Left hindlimb (tissue), 1 donor: Measurements from ENCODE around the gene SMO.
A peak's percentile ranks its signal among the peaks of the same experiment; 100 is the strongest.

ENCODE experiments used
- DNase-seq: peaks from one replicate; pipeline ENCODE4 v3.0.0-alpha.2; 2018

Gene SMO

DNA sequence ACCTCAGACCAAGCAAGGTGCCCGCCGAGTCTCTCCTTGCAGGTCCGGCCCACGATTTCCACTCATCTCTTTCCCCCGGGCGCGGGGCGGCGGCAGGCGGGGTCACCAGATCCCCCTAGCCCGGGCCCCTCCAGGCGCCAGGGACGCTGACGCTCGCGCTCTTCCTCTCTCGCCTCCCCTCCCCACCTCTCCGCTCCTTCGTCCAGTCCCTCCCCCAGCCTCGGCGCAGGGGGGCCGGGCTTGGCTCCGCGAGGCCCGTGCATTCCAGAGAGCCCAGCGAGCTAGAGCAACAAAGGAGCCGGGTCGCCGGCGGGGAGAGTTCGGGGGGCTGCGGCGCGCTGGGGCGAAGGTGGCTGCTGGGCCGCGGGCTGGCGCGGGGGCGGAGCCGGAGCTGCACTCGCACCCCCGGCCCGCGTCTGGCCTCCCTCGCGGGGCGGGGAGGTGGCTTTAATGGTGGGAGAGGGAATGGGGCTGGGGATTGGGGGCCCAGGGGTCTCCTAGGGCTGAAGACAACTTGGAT lies at the start of gene SMO:
TSS of gene SMO (plus strand) at position 262 of the 520 bp plus-strand sequence. CDS start 519 bp downstream, outside the sequence.
- DNase-seq, result peak; percentile 94

DNA sequence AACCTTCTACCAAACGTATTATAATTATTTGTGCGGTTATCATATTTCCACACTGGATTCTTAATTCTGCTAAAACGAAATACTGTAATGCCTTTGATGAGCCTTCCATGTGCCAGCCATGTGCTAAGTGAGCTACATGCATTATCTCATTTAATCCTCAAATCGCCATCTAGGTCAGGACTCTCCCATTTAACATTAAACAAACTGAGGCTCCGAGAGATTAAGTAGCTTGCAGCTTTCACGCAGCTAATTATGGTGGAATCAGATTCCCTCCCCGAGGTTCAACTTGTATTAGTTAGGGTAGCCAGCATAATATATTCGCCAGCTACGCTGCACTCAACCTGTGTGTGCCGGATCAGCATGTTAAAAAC lies 44.7 kb upstream of the SMO start:
- no peak for DNase-seq

DNA sequence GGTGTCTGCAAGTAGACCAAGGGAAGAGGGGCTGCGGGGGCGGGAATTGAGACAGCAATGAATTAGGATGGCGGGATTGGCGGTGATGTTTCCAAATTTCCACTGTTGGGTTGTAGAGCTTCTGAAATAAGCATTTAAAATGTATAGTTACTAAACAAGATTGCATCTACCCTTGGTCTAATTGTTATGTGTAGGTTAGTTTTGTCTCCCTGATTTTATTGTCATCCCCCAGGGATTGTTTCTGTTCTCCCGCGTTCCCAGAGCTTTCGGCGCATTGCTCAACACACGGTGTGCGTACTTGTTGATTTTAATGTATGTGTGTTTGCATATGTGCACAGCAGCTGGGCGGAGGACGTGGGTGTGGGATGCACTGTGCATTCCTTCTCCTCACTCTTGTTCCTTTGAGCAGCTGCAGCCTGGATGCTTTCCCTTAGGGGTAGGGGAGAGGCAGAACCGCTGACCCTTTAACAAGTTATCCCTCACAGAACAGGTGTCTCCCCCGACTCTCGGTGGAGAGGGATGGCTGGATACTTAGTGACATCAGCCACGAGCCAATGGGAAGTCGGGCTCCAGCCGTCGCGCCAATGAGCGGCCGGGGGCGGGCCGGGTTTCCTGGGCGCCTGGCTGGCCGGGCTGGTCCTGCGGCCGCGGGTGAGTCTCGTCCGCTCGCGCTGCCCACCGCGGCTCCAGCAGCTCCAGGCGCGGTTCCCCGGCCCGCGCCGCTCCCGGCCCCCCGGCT lies 44.2 kb upstream of the SMO start, which contains the start of gene TSPAN33:
TSS of gene TSPAN33 (plus strand) at position 613 of the 739 bp plus-strand sequence. CDS start 274 bp downstream, outside the sequence.
- DNase-seq, result peak; percentile 72

DNA sequence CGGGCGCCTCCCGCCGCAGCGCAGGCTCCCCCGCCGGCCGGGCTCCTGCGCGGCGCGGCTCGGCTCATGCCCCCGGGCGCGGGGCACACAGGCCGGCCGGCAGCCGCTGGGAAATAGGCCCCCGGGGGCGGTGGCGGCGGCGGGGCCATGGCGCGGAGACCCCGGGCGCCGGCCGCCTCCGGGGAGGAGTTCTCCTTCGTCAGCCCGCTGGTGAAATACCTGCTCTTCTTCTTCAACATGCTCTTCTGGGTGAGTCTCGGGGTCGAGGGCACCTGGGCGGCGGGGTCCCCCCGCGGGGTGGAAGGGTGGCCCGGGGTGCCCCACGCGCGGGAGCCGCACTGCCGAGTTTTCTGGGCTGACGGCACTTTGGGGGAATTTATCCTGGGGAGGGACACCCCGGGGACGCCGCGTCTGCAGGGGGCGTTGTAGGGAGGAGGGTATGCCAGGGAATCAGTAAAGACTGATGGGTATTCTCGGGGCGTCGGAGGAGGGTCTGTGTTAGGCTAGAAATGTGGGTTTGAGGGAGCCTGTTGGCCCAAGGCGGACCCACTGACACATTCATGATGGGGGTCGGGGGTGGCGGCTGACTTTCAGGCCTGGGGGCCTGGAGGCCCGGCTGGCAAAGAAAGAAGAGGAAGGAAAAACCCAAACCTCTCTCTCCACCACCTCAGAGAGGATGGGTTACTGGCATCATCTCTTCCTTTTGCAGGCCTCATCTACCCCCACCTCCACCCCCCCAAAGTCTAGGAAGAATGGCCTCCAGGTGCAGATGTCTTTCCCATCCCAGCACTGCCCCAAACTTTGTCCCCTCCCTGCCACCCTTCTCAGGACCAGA lies 43.4 kb upstream of the SMO start:
- DNase-seq, result no peak

DNA sequence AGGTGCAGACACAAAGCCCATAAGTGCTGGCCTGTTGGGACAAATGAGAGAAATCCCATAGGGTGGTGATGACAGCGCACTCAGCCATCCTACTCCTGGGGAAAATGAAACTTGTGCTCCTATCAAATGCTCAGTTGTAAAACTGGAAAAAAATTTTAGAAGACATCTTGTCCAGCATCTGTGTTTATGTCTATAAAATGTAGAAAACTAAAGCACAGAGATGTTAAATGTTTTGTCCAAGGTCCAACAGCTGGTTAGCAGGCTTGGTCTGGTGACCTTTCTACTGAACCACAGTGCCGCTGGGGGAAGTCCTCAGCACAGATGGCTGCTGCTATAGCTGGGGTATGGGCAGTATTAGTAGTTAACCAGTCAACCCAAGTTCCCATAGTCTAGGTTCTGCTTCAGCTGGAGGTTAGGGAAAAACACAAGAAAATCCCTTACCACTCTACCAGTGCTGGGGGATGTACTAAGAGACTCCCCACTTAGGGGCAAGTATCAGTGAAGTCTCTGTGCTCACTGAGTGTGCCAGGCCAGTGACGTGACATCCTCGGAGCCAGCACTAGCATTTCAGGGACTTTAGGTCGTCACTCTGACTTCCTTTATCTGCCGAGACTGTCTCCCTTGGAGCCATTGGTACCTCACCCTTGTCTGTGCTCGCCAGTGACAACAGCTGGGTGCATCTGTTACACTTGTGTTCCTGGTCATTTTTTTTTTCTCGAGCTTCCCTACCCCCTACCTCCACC lies 42.0 kb upstream of the SMO start:
- DNase-seq, result no peak

DNA sequence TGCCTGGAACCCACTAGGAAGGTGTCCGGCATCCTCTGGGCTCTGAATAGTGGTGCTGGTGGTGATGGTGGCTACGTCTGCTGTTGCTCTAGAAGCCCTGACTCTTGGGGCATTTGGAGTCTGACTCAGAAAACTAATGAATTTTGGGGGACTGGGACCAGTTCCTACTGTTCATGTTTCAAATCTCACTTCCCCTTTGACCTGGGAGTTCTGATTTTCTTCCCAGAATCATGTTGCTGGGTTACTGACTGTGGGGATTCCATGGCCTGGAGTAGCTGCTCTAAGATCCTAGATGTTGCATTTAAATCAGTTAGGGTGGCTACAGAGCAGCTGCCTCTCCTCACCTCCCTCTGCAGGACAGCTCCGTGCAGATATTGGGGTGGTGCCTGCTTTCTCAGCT lies 40.7 kb upstream of the SMO start:
- DNase-seq, result no peak

DNA sequence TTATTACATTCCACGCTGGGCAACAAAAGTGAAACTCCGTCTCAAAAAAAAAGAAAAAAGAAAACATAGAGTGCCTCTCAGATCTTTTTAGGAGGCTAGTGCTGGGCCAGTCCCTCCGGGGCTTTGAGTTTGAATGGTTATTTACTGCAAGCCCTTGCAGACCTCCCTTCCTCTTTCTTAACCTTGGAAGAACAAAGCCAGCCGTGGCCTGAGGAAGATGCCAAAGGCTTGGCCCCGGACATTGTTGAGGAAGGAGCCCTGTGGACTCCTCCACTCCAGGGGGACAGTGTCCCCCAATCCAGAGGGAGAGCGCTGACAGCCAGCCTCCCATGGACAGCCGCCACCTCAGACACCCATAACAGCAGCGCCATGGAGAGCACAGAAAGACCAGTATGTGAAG lies 38.9 kb upstream of the SMO start:
- no peak for DNase-seq

DNA sequence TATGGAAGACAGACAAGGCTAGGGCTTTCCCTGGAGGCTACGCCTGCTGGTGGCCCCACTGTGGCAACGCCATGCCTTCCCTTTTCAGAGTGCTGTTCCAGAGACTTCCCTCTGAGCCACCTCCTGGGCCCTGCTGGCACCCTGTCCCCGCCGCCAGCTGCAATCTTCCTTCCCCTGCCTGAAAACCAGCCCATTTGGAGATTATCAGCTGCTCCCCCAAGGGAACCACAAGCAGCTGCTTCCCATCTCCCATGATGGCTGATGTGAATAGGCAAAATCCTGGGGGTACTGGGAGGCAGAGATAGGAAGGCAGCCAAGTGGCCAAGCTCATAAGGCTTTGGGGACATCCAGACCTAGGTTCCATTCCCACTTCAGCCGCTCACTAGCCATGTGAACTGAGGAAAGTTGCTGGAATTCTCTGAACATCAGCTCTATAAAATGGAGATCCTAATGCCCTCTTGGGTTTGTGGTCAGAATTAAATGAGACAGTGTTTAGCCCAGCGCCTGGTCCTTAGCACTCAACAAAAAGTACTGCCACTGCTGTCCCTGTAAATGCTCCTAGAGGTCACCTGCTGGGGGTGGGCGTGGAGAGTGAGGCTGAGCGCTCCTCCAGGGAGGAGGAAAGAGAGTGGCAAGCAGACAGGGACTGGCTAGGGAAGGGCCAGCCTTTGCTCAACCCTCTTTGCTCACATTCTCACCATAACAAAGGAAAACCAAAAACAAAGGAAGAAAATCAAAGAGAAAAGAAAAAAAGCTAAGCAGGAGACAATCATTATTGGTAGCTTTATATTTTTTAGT lies 38.0 kb upstream of the SMO start:
- DNase-seq, result no peak

DNA sequence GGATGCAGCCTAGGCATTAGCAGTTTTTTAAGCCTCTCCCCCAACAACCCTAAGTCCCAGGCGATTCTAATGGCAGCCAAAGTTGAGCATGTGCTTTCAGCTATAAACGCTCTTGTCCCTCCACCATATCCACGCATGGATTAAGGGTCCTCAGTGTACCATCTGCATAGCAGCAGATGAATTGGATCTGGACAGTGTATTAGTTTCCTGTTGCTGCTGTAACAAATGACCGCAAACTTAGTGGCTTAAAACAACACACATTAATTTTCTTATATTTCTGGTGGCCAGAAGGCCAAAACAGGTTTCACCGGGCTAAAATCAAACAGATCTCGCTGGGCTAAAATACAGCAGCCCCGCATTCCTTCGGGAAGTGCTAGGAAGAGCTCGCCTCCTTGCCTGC lies 30.8 kb upstream of the SMO start:
- DNase-seq, result no peak

DNA sequence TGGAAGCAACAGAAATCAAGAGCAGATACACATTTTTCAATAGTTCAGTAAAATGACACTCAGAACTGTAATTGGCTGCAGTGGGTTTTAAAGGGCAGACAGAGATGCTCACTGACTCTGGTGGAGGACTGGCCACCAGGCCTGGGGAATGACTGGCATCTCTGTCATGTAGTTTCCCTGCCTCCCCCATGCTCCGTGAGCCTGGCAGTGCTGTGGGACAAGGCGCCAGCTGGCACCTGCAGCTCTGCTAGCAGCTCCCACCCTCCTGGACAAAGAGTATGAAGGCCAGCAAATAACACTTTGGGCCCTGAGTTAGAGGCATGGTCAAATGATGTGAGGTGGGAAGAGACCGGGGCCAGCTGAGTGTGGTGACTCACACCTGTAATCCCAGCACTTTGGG lies 28.9 kb upstream of the SMO start:
- DNase-seq, result no peak

DNA sequence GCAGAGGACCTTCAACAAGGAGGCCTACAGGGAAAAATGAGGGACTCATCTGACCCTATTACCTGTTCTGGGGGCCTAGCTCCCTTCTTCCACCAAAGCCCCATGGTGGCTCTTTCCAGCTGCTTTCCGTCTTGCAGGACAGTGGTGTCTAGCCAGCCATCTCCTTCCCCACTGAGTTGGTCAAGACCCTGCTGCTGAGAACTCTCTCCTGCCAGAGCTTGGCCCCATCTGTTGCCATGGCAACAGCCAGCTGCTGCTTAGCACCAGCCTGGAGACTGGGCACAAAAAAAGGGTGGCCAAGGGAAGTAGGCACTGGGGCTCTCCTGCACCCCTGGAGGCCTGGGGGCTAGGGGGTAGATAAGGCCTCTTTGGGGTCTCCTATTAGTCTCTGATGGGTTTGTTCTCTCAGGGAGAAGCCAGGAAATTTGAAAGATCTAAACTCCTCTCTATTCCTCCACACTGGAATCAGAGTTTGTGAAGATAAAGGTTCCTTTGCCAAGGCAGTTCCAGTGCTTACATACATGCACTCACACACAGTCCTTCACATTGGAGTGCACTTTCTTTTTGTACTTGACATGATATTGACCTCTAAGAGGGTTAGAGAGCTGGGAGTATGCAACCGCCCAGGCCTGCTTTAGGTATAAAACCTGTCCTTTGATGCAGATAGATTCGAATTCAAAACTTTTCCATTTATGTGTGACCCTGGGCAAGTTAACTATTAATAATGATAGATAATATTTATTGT lies 28.1 kb upstream of the SMO start:
- DNase-seq, result no peak

DNA sequence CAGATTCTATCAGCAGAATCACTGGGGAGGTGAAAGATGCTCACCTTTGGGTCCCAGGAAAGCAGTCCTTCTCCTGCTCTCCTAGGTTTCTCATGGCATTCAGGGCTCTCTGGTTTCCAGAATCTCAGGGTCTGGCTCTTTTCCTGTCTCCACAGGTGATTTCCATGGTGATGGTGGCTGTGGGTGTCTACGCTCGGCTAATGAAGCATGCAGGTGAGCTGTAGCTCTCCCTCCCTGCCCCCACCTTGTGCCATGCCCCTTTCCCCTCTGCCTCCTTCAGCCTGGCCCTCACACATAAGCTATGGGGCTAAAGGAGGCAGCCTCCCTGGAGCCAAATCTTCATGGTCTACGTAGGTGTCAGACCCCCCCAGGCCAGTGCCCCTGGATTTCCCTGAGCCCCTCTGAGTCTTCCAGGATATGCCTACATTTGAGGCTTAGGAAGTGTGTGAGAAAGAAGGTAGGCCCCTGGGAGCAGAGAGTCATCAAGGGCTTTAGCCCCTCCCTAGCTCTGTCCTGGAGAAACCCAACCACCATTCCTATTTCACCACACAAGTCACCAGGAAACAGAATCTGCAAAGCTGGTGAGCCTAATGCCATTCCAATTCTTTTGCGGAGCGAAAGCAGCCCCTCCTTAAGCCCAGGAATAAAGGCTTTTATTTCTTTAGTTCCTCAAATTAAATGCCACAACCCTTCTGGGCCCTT lies 26.8 kb upstream of the SMO start:
- DNase-seq, result no peak

DNA sequence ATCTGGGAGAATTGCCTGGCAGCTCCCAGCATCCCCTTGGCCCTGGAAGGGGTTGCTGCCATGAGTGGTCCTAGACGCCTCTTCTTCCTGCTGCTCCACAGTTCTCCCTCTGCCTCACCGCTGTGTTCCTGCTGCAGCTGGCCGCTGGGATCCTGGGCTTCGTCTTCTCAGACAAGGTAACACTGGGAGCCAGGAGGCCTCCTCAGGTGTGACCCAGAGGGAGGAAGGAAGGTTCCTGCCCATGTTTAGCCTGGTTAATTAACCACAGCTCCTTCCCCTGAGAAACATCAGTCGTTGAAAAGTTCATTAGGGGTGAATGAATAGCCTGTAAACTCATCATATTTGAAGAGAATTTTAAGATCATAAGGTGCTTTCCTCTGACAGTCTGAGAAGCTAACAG lies 25.7 kb upstream of the SMO start:
- DNase-seq, result no peak

DNA sequence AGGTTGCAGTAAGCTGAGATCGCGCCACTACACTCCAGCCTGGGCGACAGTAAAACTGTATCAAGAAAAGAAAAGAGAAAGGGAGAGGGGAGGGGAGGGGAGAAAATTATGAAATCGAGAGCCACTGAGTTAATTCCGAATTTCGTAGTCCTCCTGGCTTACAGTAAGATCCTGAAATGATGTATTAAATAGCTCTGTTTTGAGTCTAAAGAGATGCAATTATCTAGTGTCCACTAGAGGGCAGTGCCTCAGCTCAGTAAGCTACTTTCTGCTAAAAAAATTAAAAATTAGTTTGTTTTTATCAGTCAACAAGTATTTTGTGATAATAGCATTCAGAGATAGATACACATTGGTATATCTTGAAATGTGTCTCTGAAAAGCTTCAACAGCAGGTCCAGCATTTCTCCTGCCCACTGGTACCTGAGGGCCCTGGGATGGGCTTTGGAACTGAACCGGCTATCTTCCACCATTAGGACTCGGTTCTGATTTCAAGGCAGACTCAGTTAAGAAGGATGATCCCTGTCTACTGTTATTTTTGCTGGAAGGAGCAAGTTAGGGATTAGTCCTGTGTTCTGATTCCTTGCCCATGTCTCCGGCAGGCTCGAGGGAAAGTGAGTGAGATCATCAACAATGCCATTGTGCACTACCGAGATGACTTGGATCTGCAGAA lies 24.4 kb upstream of the SMO start:
- no peak for DNase-seq

DNA sequence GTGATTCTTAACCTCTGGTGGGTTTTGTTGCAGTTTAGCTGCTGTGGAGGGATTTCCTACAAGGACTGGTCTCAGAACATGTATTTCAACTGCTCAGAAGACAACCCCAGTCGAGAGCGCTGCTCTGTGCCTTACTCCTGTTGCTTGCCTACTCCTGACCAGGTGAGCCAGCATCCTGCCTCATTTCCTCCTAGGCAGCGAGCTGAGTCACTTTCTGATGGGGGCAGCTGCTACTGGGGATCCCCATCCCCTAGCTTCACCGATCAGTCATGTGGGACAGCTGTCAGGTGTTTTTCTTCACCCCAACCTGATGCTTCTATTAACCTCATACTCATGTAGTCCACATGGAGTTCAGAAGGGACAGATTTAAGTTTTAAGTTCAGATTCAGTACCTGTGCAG lies 21.7 kb upstream of the SMO start:
- no peak for DNase-seq

DNA sequence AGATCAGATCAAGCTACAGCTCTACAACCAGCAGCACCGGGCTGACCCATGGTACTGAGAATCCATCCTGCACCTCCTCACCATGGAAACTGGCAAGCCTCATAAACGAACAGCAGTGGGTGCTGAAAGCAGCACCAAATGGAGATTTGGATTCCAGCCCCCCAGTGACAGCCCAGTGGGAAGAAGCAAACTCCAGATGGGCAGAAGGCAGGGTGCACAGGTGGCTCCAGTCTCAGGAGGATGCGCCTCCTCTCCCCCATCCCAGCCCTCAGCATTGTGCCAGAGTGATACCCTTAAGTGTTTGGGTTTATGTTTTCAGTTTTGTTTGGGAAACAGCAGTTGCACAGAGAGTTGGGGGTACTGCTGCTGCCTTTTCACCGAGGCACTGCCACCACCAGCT lies 20.6 kb upstream of the SMO start:
- no peak for DNase-seq

DNA sequence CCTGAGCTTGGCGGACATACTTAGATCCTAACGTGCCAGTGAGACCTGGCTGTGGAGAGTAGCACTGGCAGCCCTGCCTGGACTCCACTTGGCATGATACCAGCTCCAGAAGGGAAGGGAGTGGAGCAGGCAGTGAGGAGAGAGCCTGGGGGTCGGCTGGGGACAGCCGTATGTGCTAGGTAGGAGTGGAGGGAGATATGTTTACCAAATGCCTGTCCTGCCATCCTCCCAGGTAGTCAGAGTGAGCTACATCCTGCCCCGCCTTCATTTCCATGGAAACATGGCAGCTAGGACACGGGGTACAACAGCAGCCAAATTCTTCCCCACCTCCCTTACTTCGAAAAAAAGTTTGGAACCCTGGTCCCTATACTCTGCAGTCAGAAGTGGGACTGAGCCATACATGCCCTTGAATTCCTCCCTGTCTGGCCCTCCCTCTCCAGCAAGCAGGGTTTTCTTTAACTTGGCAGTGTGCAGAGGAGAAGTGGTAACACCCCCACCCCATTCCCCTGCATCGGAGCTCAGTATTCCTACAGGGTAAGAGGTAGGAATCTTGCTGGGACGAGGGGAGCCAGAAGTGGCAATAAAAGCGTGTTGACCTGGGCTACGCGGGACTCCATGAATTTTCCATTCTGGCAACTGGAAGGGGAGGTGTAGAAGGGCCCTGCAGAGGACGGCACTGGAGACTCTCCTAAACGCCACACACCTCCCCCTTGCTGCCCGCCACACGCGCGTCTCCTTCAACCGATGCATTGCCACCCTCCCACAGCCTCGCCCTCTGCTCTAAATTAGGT lies 20.0 kb upstream of the SMO start:
- DNase-seq, result peak; percentile 74

DNA sequence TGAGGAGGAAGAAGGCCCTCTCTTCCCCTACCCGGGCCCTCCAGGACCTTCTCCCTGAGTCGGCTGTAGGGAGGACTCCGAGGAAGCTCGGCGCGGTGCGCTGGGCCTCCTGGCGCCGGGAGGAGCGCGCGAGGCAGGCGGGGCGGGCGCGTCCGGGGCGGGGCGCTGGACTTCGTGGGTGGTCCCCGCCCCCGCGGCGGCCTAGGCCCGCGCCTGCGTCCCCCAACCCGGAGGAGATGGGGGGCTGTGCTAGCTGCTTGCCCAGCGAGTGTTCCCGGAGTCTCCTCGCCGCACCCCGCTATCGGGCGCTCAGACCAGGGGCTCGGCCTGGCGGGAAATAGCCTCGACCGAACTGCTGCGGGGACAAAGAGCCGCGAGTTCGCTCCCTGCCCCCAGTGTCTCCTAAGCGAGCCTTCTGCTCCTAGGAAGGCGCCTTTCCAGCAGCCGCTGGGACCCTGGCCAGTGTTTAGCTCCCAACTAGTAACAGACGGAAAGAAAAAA lies 19.2 kb upstream of the SMO start:
- peak; percentile 78 for DNase-seq

DNA sequence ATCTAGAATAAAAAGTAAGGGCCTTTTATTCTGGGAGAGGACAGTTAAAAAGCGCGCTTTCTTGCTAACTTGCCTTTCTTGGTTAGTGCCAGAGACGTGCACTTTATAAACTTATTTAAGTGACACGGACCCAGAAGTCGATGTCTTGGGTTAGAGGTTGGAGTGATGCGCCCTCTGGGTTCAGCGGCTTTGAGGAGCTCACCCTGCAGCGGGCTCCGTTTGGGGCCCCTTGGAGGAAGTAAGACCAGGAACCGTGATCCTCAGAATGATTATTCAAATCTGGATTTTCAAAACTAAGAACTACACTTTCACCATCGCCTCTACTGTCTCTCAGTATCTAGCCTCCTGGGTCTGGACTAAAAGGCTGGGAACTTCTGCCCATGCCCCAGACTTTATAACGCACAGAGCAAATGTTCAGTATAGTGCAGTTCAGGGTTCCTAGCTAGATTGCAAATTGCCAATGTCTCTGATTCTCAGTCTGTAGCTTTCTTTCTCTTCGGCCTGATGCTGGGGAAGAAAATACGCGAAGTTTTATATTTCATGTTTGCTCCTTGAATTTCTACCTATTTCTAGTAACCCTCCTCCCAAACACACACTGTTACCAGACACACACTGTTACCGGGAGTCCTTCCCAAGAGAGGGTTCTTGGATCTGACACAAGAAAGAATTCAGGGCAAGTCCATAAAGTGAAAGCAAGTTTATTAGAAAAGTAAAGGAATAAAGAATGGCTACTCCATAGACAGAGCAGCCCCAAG lies 18.6 kb upstream of the SMO start:
- no peak for DNase-seq
